NT2/D1 (cell line): Measurements from ENCODE around the gene LIMA1.
"Not testable (repeated sequence)": the region's sequence is repeated elsewhere in the genome, so short reads cannot be mapped to it uniquely, and the experiment has no call there.

Source experiments
- SUZ12 ChIP-seq: IDR thresholded peaks from 2 replicates; pipeline ENCODE4 v1.6.1; 2011; ENCODE audit not compliant: insufficient read length, insufficient read depth; ENCODE audit errors: extremely low read depth
- YY1 ChIP-seq: IDR thresholded peaks from 2 replicates; pipeline ENCODE4 v1.6.1; 2011; ENCODE audit not compliant: insufficient read length, insufficient read depth
- ZNF274 ChIP-seq: IDR thresholded peaks from 2 replicates; pipeline ENCODE4 v1.6.1; 2011; ENCODE audit warnings: mild to moderate bottlenecking, low read depth, low read length

DNA sequence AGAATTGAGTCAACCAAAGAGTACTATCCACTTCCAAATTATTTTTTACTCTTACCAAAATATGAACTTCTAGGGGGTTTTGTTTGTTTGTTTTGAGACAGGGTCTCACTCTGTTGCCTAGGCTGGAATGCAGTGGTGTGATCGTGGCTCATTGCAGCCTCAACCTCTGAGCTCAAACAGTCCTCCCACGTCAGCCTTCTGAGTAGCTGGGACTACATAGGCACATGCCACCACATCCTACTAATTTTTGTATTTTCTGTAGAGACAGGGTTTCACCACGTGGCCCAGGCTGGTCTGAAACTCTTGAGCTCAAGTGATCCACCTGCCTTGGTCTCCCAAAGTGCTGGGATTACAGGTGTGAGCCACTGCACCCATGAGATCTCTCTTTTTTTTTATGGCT lies 7.4 kb upstream of the LIMA1 start:
- not testable (repeated sequence) for TF ChIP-seq ZNF274, YY1, SUZ12
